PC-9 (cell line): ENCODE measurements around the gene NASP. TPM values are rescaled to one million over a fixed set of nuclear protein-coding genes. Genes with fewer than 3 reads are reported as not detected.

Experiments
- BruUV-seq: library from RNA; stranded (reverse); fragments of 400-500 nt; replicated peaks from 2 replicates; lab custom pipeline; 2021; lab: Mats Ljungman, UMichigan
- CTCF ChIA-PET: fragments of 300-600 bp; sonication (Branson Sonifier 250); formaldehyde crosslinking; loops from one replicate; lab custom pipeline; 2022; ENCODE audit warnings: antibody characterized with exemption; lab: Charles Lee
- POLR2A ChIA-PET: fragments of 300-600 bp; sonication (Branson Sonifier 250); formaldehyde crosslinking; loops from one replicate; lab custom pipeline; 2022; ENCODE audit warnings: antibody characterized with exemption; ENCODE audit not compliant: unreplicated experiment; lab: Charles Lee
- DNase-seq, 2 experiments: peaks; one replicate each; pipeline versions ENCODE4 v3.0.0 to v3.0.0-alpha.2; 2015 to 2022; ENCODE audit warnings: mixed read lengths in 1 of 2
- H2AFZ ChIP-seq: fragments of 200-600 bp; sonication (generic); 2 replicates; pipeline ENCODE4 v1.8.1; 2017; ENCODE audit warnings: antibody characterized with exemption
- H3F3A ChIP-seq: fragments of 200-600 bp; sonication (generic); 2 replicates; pipeline ENCODE4 v1.8.1; 2017; ENCODE audit warnings: antibody characterized with exemption, mild to moderate bottlenecking, low read depth; ENCODE audit not compliant: insufficient read depth
- H3K27ac ChIP-seq: fragments of 200-600 bp; sonication (generic); 2 replicates; pipeline ENCODE4 v1.6.1; 2016; ENCODE audit warnings: mixed run types
- H3K27me3 ChIP-seq: fragments of 200-600 bp; sonication (generic); 2 replicates; pipeline ENCODE4 v1.6.1; 2016; ENCODE audit warnings: low read depth, mixed run types; ENCODE audit not compliant: insufficient read depth
- H3K36me3 ChIP-seq: fragments of 200-600 bp; sonication (generic); 2 replicates; pipeline ENCODE4 v1.6.1; 2016; ENCODE audit warnings: low read depth, mixed run types
- H3K4me1 ChIP-seq: fragments of 200-600 bp; sonication (generic); replicated peaks from 2 replicates; pipeline ENCODE4 v1.6.1; 2016; ENCODE audit warnings: mixed run types; ENCODE audit not compliant: insufficient read depth
- H3K4me2 ChIP-seq: fragments of 200-600 bp; sonication (generic); 2 replicates; pipeline ENCODE4 v1.6.1; 2017; ENCODE audit warnings: mixed run types
- H3K4me3 ChIP-seq: fragments of 200-600 bp; sonication (generic); 2 replicates; pipeline ENCODE4 v1.6.1; 2016; ENCODE audit warnings: mixed run types
- H3K79me2 ChIP-seq: fragments of 200-600 bp; sonication (generic); 2 replicates; pipeline ENCODE4 v1.6.1; 2017; ENCODE audit warnings: low read depth, mixed run types
- H3K9me2 ChIP-seq: fragments of 200-600 bp; sonication (generic); 2 replicates; pipeline ENCODE4 v1.8.1; 2017; ENCODE audit warnings: mild to moderate bottlenecking; ENCODE audit not compliant: insufficient read depth
- H3K9me3 ChIP-seq: fragments of 200-600 bp; sonication (generic); 2 replicates; pipeline ENCODE4 v1.8.1; 2016; ENCODE audit warnings: low read depth; ENCODE audit not compliant: insufficient read depth
- H4K20me1 ChIP-seq: fragments of 200-600 bp; sonication (generic); 2 replicates; pipeline ENCODE4 v1.8.1; 2017; ENCODE audit not compliant: insufficient read depth
- CTCF ChIP-seq: fragments of 200-600 bp; sonication (generic); conservative IDR thresholded peaks from 2 replicates; pipeline ENCODE4 v1.6.1; 2017; ENCODE audit warnings: mixed run types, antibody characterized with exemption, mild to moderate bottlenecking, moderate library complexity
- EZH2 ChIP-seq: fragments of 200-600 bp; sonication (generic); IDR thresholded peaks from 2 replicates; pipeline ENCODE4 v1.8.0; 2017; ENCODE audit warnings: antibody characterized with exemption, low read depth
- intact Hi-C: fragments of 100-400 bp; cut with micrococcal nuclease; formaldehyde crosslinking; loops from one replicate; pipeline ENCODE4 v1.10.0; 2022; ENCODE audit not compliant: unreplicated experiment
- total RNA-seq: library from RNA; stranded (reverse); gene quantifications from 2 replicates; pipeline ENCODE4 v1.2.3, GENCODE V29; 2021

NASP gene
- total RNA-seq, 1 experiment from 2014 or later = 221 TPM

- H3K79me2 ChIP-seq = no peaks in the 10 kb centered on the region
- ChIA-PET CTCF (no interaction called here), POLR2A (no interaction called here)
- no TSS peak for BruUV-seq
- H3K36me3 ChIP-seq = peaks cover 65% of the 10 kb centered on the region
- DNase-seq = no peak
- no peak overlapping the region for H3K4me2 ChIP-seq
- H3K27ac ChIP-seq = no peak overlapping the region
- H4K20me1 ChIP-seq = peaks cover 10% of the 10 kb centered on the region; the same call in 1 of the 2 replicates
- H3K27me3 ChIP-seq = no peaks in the 10 kb centered on the region
- TF ChIP-seq EZH2 (no peak), CTCF (no peak)
- peaks cover 9% of the 10 kb centered on the region; the same call in 1 of the 2 replicates for H3F3A ChIP-seq
- no peaks in the 10 kb centered on the region for H3K4me1 ChIP-seq
- no peak overlapping the region for H3K4me3 ChIP-seq
- H3K9me2 ChIP-seq = no peaks in the 10 kb centered on the region
- no peaks in the 10 kb centered on the region for H3K9me3 ChIP-seq
- H2AFZ ChIP-seq = no peak overlapping the region
- intact Hi-C loops = no loop called here
Measured at GRCh38 chr1:45635211-45635610, 51.4 kb downstream of the NASP start.

DNA sequence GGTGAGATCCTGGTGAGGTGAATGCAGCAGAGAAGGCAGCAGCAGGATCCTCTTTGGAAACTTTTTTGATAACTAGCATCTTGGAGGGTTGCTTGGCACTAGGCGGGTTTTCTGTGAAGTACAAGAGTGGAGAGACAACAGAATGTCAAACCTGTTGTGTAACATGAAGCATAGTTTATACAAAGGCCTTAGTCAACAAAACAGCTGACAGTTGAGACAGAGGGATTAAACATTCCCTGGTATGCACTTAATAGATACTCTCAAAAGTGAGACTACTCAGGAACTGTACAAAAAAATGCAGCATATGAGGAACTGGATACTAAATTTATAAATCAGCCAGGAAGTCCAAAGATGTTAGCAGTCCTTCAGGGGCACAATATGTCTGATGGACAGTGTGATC, 56.5 kb downstream of the NASP start:
- Histone ChIP-seq H3K4me2 (no peak overlapping the region), H3K79me2 (no peaks in the 10 kb centered on the region), H3K27me3 (no peaks in the 10 kb centered on the region), H3K9me2 (no peaks in the 10 kb centered on the region), H2AFZ (no peak overlapping the region), H3K36me3 (peaks cover 62% of the 10 kb centered on the region), H3F3A (peaks cover 23% of the 10 kb centered on the region; the same call in 1 of the 2 replicates), H3K4me1 (no peaks in the 10 kb centered on the region; the same call in 1 of the 2 replicates), H3K27ac (no peak overlapping the region), H4K20me1 (peaks cover 8% of the 10 kb centered on the region; the same call in 1 of the 2 replicates), H3K9me3 (no peaks in the 10 kb centered on the region), H3K4me3 (no peak overlapping the region)
- no peak for DNase-seq
- ChIA-PET CTCF (no interaction called here), POLR2A (interaction anchor here (0.6 kb wide), 1 partner anchor 499 kb away, joined by 5 read pairs; no protein-coding TSS in a partner anchor)
- TF ChIP-seq CTCF (no peak), EZH2 (no peak)
- BruUV-seq = no TSS peak
- intact Hi-C loops = no loop called here

DNA sequence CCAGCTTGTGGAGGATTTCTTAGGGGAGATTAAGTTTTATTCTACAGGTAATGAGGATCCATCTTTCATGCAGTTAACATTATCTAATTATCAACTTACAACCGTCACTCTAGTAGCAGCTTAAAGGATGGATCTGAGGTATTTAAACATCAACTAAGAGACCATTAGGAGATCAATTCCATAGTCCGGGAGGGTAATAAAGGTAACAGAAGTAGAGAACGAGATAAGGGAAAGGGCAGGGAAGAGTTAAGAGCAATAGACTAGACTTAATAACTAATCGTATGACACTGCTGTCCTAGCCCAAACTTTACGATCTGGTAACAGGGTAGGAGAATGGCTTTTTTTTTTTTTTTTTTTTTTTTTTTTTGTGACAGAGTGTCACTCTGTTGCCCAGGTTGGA, 59.5 kb downstream of the NASP start:
- ChIA-PET CTCF (interaction anchor here (0.8 kb wide), 1 partner anchor 555 kb away, joined by 3 read pairs; the partner anchor contains the start of gene POMGNT1), POLR2A (no interaction called here)
- Histone ChIP-seq H3K9me3 (no peaks in the 10 kb centered on the region), H3K4me1 (no peaks in the 10 kb centered on the region; the same call in 1 of the 2 replicates), H3K79me2 (no peaks in the 10 kb centered on the region), H3F3A (peaks cover 42% of the 10 kb centered on the region; the same call in 1 of the 2 replicates), H3K4me3 (no peak overlapping the region), H2AFZ (no peak overlapping the region), H3K4me2 (no peak overlapping the region), H3K36me3 (peaks cover 43% of the 10 kb centered on the region), H3K27me3 (no peaks in the 10 kb centered on the region), H4K20me1 (peaks cover 7% of the 10 kb centered on the region), H3K27ac (no peak overlapping the region), H3K9me2 (no peaks in the 10 kb centered on the region)
- TF ChIP-seq EZH2 (no peak), CTCF (no peak)
- DNase-seq = no peak
- intact Hi-C loops = no loop called here
- BruUV-seq = no TSS peak
